ENCODE data around the gene STK38L.

DNA sequence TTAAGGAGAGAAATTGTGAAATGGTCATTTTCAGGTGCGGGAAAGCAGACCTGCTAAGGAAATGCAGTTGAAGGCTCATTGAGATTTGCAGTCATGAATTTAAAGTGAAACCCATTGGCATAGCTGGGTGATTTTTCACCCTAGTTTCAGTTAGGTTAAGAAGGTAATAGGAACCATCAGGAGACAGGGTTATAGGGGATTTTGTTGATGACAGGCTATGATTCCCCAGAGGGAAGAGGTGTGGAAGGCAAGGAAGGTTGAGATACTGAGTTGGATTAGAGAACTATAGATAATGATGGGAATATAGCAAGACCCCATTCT, 65.9 kb downstream of the STK38L start:
- TF ChIP-seq, protein P1, sequence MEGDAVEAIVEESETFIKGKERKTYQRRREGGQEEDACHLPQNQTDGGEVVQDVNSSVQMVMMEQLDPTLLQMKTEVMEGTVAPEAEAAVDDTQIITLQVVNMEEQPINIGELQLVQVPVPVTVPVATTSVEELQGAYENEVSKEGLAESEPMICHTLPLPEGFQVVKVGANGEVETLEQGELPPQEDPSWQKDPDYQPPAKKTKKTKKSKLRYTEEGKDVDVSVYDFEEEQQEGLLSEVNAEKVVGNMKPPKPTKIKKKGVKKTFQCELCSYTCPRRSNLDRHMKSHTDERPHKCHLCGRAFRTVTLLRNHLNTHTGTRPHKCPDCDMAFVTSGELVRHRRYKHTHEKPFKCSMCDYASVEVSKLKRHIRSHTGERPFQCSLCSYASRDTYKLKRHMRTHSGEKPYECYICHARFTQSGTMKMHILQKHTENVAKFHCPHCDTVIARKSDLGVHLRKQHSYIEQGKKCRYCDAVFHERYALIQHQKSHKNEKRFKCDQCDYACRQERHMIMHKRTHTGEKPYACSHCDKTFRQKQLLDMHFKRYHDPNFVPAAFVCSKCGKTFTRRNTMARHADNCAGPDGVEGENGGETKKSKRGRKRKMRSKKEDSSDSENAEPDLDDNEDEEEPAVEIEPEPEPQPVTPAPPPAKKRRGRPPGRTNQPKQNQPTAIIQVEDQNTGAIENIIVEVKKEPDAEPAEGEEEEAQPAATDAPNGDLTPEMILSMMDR (IDR thresholded peaks at IDR 0.05): no peak
- no peak for TF ChIP-seq POLR2A (IDR thresholded peaks at IDR 0.05)
- TF ChIP-seq POLR2AphosphoS5 (IDR thresholded peaks at IDR 0.05): no peak
